Upper lobe of left lung (tissue), 6 donors: ENCODE results near the gene ADGRV1. TPM values are rescaled to one million over a fixed set of nuclear protein-coding genes. Genes with fewer than 3 reads are reported as not detected.
"Not testable (repeated sequence)": the region's sequence is repeated elsewhere in the genome, so short reads cannot be mapped to it uniquely, and the experiment has no call there.

ENCODE experiments used
- ATAC-seq, 2 donors: fragments of 200-7000 bp; cut with Tn5 transposase; one replicate each; pipeline ENCODE4 v1.9.1; 2022; ENCODE audit warnings: mild to moderate bottlenecking in 2 of 2, moderate library complexity in 2 of 2; ENCODE audit not compliant: low FRiP score in 2 of 2
- DNase-seq, 2 donors: peaks; one replicate each; pipeline ENCODE4 v3.0.0-alpha.2; 2019 to 2020
- H3K27ac ChIP-seq, 4 donors: fragments of 200-600 bp; sonication (generic); one replicate each; pipeline ENCODE4 v1.5.1; 2016 to 2019
- H3K27me3 ChIP-seq, 4 donors: fragments of 200-600 bp; sonication (generic); one replicate each; pipeline ENCODE4 v1.5.1; 2017 to 2019
- H3K36me3 ChIP-seq, 4 donors: fragments of 200-600 bp; sonication (generic); one replicate each; pipeline ENCODE4 v1.5.1; 2016 to 2019
- H3K4me1 ChIP-seq, 4 donors: fragments of 200-600 bp; sonication (generic); one replicate each; pipeline ENCODE4 v1.5.1; 2018 to 2019
- H3K4me3 ChIP-seq, 4 donors: fragments of 200-600 bp; sonication (generic); one replicate each; pipeline ENCODE4 v1.5.1; 2017 to 2019; ENCODE audit warnings: mild to moderate bottlenecking in 2 of 4, moderate library complexity in 1 of 4
- H3K9me3 ChIP-seq, 4 donors: fragments of 200-600 bp; sonication (generic); one replicate each; pipeline ENCODE4 v1.5.1; 2018 to 2019
- CTCF ChIP-seq, 6 experiments: fragments of 450-650 bp in 4 of 6; fragments of 200-600 bp in 2 of 6; sonication (generic) in 2 of 6; IDR thresholded peaks; one replicate each; pipeline ENCODE4 v1.5.1; 2016 to 2019; ENCODE audit warnings: antibody characterized with exemption in 6 of 6
- EP300 ChIP-seq, 4 donors: sonication (generic); formaldehyde crosslinking; IDR thresholded peaks; one replicate each; pipeline ENCODE4 v1.5.1; 2017; ENCODE audit warnings: antibody characterized with exemption in 4 of 4, control low read depth in 2 of 4
- POLR2A ChIP-seq, 4 donors: fragments of 450-650 bp; IDR thresholded peaks; one replicate each; pipeline ENCODE4 v1.5.1; 2016 to 2017; ENCODE audit warnings: antibody characterized with exemption in 4 of 4, mild to moderate bottlenecking in 2 of 4
- POLR2AphosphoS5 ChIP-seq, 2 donors: sonication (generic); formaldehyde crosslinking; IDR thresholded peaks; one replicate each; pipeline ENCODE4 v1.5.1; 2017; ENCODE audit warnings: antibody characterized with exemption in 2 of 2
- WGBS, 2 donors: methylation state at CpG; one replicate each; pipeline ENCODE4 v1.1.5; 2017 to 2018; 5-methylcytosine and 5-hydroxymethylcytosine counted together
- total RNA-seq, 6 donors: library from RNA; depleted of rRNA in 4 of 6; stranded (reverse); fragments of >200 nt in 4 of 6; gene quantifications; one replicate each; pipeline versions ENCODE4 v1.1.0 to v1.2.1, GENCODE V29; 2016 to 2021
- donor health status: DM: no; HTN: no; CAD: no; lungs with moderate emphysema.
- donor health status: DM: no; HTN: yes; CAD: no; lungs with severe emphysema.

ADGRV1 gene
- total RNA-seq, 6 donors from 2014 or later = 22.3 to 129 (median 60.4) TPM

GRCh38 chr5:90809311-90810056 is 250.9 kb downstream of the ADGRV1 start:
- DNase-seq (no peak), ATAC-seq (no peak)
- TF ChIP-seq EP300 (IDR thresholded peaks at IDR 0.05) (no peak), POLR2AphosphoS5 (IDR thresholded peaks at IDR 0.05) (no peak), POLR2A (IDR thresholded peaks at IDR 0.05) (no peak), CTCF (IDR thresholded peaks at IDR 0.05) (no peak)
- H3K9me3 ChIP-seq = no peaks in the 10 kb centered on the region
- no peaks in the 10 kb centered on the region for H3K36me3 ChIP-seq
- 87 to 92% methylated on average over 4 of the region's 4 CpGs for WGBS, 2 donors
- H3K4me3 ChIP-seq = no peak overlapping the region
- H3K27ac ChIP-seq = no peak overlapping the region
- H3K4me1 ChIP-seq = no peaks in the 10 kb centered on the region
- no peaks in the 10 kb centered on the region for H3K27me3 ChIP-seq

- Histone ChIP-seq H3K4me3 (no peak overlapping the region), H3K27me3 (no peaks in the 10 kb centered on the region), H3K36me3 (no peaks in the 10 kb centered on the region), H3K4me1 (no peaks in the 10 kb centered on the region), H3K9me3 (no peaks in the 10 kb centered on the region), H3K27ac (no peak overlapping the region)
- no peak for DNase-seq
- WGBS, 2 donors = 50 to 56% methylated on average over 4 of the region's 4 CpGs
- TF ChIP-seq POLR2A (IDR thresholded peaks at IDR 0.05) (no peak), POLR2AphosphoS5 (IDR thresholded peaks at IDR 0.05) (no peak), EP300 (IDR thresholded peaks at IDR 0.05) (no peak), CTCF (IDR thresholded peaks at IDR 0.05) (no peak)
- ATAC-seq = no peak
Observed at GRCh38 chr5:90810211-90810610, 251.6 kb downstream of the ADGRV1 start.

GRCh38 chr5:90813392-90813791 is 254.8 kb downstream of the ADGRV1 start:
- Histone ChIP-seq H3K9me3 (no peaks in the 10 kb centered on the region), H3K27me3 (no peaks in the 10 kb centered on the region), H3K36me3 (no peaks in the 10 kb centered on the region), H3K27ac (no peak overlapping the region), H3K4me1 (no peaks in the 10 kb centered on the region), H3K4me3 (no peak overlapping the region)
- TF ChIP-seq POLR2AphosphoS5 (IDR thresholded peaks at IDR 0.05) = no peak
- TF ChIP-seq EP300 (IDR thresholded peaks at IDR 0.05) = no peak
- TF ChIP-seq CTCF (IDR thresholded peaks at IDR 0.05) = no peak
- DNase-seq (no peak), ATAC-seq (no peak)
- 91 to 95% methylated on average over 4 of the region's 4 CpGs for WGBS, 2 donors

GRCh38 chr5:90822062-90822461 is 263.5 kb downstream of the ADGRV1 start:
- DNase-seq = peak in 1 of 2 donors; percentile 52
- not testable (repeated sequence) for H3K4me1 ChIP-seq, H3K36me3 ChIP-seq, H3K27ac ChIP-seq, H3K4me3 ChIP-seq, H3K9me3 ChIP-seq, ATAC-seq, H3K27me3 ChIP-seq
- WGBS, 2 donors = 90 to 92% methylated on average over 21 to 26 of the region's 26 CpGs

GRCh38 chr5:90824436-90824835 is 265.8 kb downstream of the ADGRV1 start:
- WGBS, 2 donors = 87 to 88% methylated on average over 3 of the region's 3 CpGs
- Histone ChIP-seq H3K27me3 (no peaks in the 10 kb centered on the region), H3K4me3 (no peak overlapping the region), H3K36me3 (no peaks in the 10 kb centered on the region), H3K9me3 (no peaks in the 10 kb centered on the region), H3K27ac (no peak overlapping the region), H3K4me1 (no peaks in the 10 kb centered on the region)
- DNase-seq (no peak), ATAC-seq (no peak)
- no peak for TF ChIP-seq POLR2A (IDR thresholded peaks at IDR 0.05)
- no peak for TF ChIP-seq EP300 (IDR thresholded peaks at IDR 0.05)
- TF ChIP-seq CTCF (IDR thresholded peaks at IDR 0.05) = no peak
- no peak for TF ChIP-seq POLR2AphosphoS5 (IDR thresholded peaks at IDR 0.05)
